Neural progenitor cell (in vitro differentiated cells): ENCODE results near the gene IPPK.

Experiments
- EZH2 ChIP-seq: fragments of 200-600 bp; sonication (generic); IDR thresholded peaks from 2 replicates; pipeline ENCODE4 v1.6.1; 2017; ENCODE audit warnings: antibody characterized with exemption, mild to moderate bottlenecking, moderate library complexity
- EZH2phosphoT487 ChIP-seq: fragments of 200-600 bp; sonication (generic); IDR thresholded peaks from 2 replicates; pipeline ENCODE4 v1.6.1; 2017; ENCODE audit warnings: antibody characterized with exemption
- TF ChIP-seq, protein P1 (sequence below): fragments of 200-600 bp; sonication (generic); IDR thresholded peaks from 2 replicates; pipeline ENCODE4 v1.5.1; 2017; ENCODE audit warnings: antibody characterized with exemption, mild to moderate bottlenecking

DNA sequence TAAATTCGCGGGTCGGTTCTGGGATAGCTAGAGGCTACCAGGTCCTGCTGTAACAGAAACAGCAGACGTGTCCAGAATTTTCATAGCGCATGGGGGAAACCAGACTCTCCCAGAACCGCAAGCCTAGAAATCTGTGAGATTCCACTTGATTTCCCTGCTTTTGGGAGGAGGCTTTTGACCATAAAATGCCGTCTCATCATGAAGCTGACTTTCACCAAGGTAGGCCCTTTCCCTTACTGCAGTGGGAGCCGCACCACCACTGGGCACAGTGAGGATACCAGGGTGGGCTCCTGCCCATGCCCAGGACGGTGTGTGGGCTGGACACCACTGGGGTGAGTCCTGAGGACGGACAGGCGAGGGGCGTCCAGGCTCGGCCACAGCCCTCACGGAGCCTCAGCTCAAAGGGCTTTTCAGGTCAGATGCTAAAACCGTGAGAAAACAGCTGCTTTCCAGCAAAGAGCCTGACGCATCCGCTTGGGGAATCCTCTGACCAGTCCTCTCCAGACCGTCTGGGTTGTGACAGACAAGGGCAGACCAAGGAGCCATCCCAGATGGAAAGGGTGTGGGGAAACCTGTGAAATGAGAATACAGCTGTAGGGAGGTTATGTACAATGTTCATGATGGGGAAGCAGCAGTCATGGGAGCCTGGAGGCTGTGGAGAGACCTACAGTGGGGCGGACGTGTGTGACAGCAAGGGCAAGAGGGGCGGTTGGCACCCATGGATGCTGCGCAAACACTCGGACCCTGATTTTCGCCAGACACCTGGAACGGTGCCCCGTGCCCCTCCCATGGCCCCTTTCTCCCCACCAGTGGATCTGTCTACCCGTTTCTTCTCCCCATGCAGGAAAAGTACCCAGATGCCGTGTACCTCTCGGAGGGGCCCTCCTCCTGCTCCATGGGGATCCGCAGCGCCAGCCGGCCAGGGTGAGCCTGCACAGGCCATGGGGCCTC is 59.2 kb downstream of the IPPK start:
- TF ChIP-seq, protein P1, sequence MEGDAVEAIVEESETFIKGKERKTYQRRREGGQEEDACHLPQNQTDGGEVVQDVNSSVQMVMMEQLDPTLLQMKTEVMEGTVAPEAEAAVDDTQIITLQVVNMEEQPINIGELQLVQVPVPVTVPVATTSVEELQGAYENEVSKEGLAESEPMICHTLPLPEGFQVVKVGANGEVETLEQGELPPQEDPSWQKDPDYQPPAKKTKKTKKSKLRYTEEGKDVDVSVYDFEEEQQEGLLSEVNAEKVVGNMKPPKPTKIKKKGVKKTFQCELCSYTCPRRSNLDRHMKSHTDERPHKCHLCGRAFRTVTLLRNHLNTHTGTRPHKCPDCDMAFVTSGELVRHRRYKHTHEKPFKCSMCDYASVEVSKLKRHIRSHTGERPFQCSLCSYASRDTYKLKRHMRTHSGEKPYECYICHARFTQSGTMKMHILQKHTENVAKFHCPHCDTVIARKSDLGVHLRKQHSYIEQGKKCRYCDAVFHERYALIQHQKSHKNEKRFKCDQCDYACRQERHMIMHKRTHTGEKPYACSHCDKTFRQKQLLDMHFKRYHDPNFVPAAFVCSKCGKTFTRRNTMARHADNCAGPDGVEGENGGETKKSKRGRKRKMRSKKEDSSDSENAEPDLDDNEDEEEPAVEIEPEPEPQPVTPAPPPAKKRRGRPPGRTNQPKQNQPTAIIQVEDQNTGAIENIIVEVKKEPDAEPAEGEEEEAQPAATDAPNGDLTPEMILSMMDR, result no peak
- no peak for TF ChIP-seq EZH2phosphoT487
- TF ChIP-seq EZH2, result no peak
